Brain microvascular endothelial cell (primary cell): ENCODE measurements around the gene ESRRA.

Experiments
- DNase-seq: peaks from one replicate; pipeline ENCODE4 v3.0.0-alpha.2; 2020
- H3K27ac ChIP-seq: fragments of 250-450 bp; sonication (Bioruptor Pico); 2 replicates; pipeline ENCODE4 v1.5.1; 2020; ENCODE audit warnings: mild to moderate bottlenecking, moderate library complexity
- H3K27me3 ChIP-seq: fragments of 250-450 bp; sonication (Bioruptor Pico); replicated peaks from 2 replicates; pipeline ENCODE4 v1.5.1; 2020; ENCODE audit warnings: mild to moderate bottlenecking
- H3K36me3 ChIP-seq: fragments of 250-450 bp; sonication (Bioruptor Pico); replicated peaks from 2 replicates; pipeline ENCODE4 v1.5.1; 2020; ENCODE audit warnings: mild to moderate bottlenecking
- H3K4me3 ChIP-seq: 2 replicates; pipeline ENCODE4 v1.5.1; 2011; ENCODE audit warnings: low read depth, mild to moderate bottlenecking, control low read depth, low read length, moderate library complexity
- CTCF ChIP-seq: IDR thresholded peaks from 2 replicates; pipeline ENCODE4 v1.5.1; 2011; ENCODE audit warnings: low read depth, mild to moderate bottlenecking, moderate library complexity, low read length, control low read depth, inconsistent platforms; ENCODE audit errors: missing control alignments
- in situ Hi-C: cut with HindIII; loops from 2 replicates; pipeline ENCODE4 v1.10.0; 2017; ENCODE audit warnings: low sequenced_read_pairs, low pct_ligation_motif_present

The ESRRA gene

GRCh38 chr11:64295760-64296159, 9.6 kb upstream of the ESRRA start:
- no peaks in the 10 kb centered on the region for H3K36me3 ChIP-seq
- no peak for DNase-seq
- TF ChIP-seq CTCF: no peak
- H3K27ac ChIP-seq: no peak overlapping the region
- H3K4me3 ChIP-seq: no peak overlapping the region
- in situ Hi-C loops: no loop called here
- peaks cover 86% of the 10 kb centered on the region for H3K27me3 ChIP-seq

GRCh38 chr11:64296236-64296635, 9.1 kb upstream of the ESRRA start:
- no peak overlapping the region for H3K4me3 ChIP-seq
- H3K27me3 ChIP-seq: peaks cover 81% of the 10 kb centered on the region
- no peaks in the 10 kb centered on the region for H3K36me3 ChIP-seq
- no peak for TF ChIP-seq CTCF
- in situ Hi-C loops: no loop called here
- no peak for DNase-seq
- H3K27ac ChIP-seq: no peak overlapping the region

- H3K27me3 ChIP-seq: peaks cover 73% of the 10 kb centered on the region
- TF ChIP-seq CTCF: no peak
- H3K4me3 ChIP-seq: no peak overlapping the region
- in situ Hi-C loops: no loop called here
- no peak for DNase-seq
- H3K36me3 ChIP-seq: no peaks in the 10 kb centered on the region
- H3K27ac ChIP-seq: no peak overlapping the region
Observed at GRCh38 chr11:64296830-64297698, 8.3 kb upstream of the ESRRA start.

GRCh38 chr11:64297699-64298358, 7.5 kb upstream of the ESRRA start:
- H3K27ac ChIP-seq: no peak overlapping the region
- H3K4me3 ChIP-seq: no peak overlapping the region
- H3K27me3 ChIP-seq: peaks cover 65% of the 10 kb centered on the region
- no peak for DNase-seq
- H3K36me3 ChIP-seq: no peaks in the 10 kb centered on the region
- no peak for TF ChIP-seq CTCF
- in situ Hi-C loops: no loop called here

GRCh38 chr11:64298966-64299846, 6.1 kb upstream of the ESRRA start:
- H3K27ac ChIP-seq: no peak overlapping the region
- no peaks in the 10 kb centered on the region for H3K36me3 ChIP-seq
- H3K27me3 ChIP-seq: peaks cover 53% of the 10 kb centered on the region
- no peak for TF ChIP-seq CTCF
- H3K4me3 ChIP-seq: no peak overlapping the region
- DNase-seq: no peak
- in situ Hi-C loops: no loop called here
